ENCODE results near the gene ZBTB47.
A peak's percentile ranks its signal among the peaks of the same experiment; 100 is the strongest.

The ZBTB47 gene

GRCh38 chr3:42701371-42702065 lies 48.0 kb downstream of the ZBTB47 start:
- peak; percentile 52 for DNase-seq

- DNase-seq, result no peak
Measured at GRCh38 chr3:42702066-42702951, 48.8 kb downstream of the ZBTB47 start, which contains the start of gene HHATL. TSS of gene HHATL (minus strand) at chr3:42702798. CDS start at chr3:42700826, 1,972 bp downstream.

- no peak for DNase-seq
Measured at GRCh38 chr3:42702982-42703694, 49.6 kb downstream of the ZBTB47 start.

- no peak for DNase-seq
Measured at GRCh38 chr3:42703695-42704025, 50.2 kb downstream of the ZBTB47 start.

GRCh38 chr3:42704136-42704841 lies 50.8 kb downstream of the ZBTB47 start:
- no peak for DNase-seq

GRCh38 chr3:42705058-42705767 lies 51.7 kb downstream of the ZBTB47 start:
- no peak for DNase-seq

GRCh38 chr3:42705962-42706585 lies 52.6 kb downstream of the ZBTB47 start:
- DNase-seq, result no peak

GRCh38 chr3:42706721-42707619 lies 53.5 kb downstream of the ZBTB47 start:
- no peak for DNase-seq

- DNase-seq, result no peak
Measured at GRCh38 chr3:42707620-42708355, 54.3 kb downstream of the ZBTB47 start.

GRCh38 chr3:42708611-42709151 lies 55.2 kb downstream of the ZBTB47 start:
- DNase-seq, result no peak

- DNase-seq, result no peak
Measured at GRCh38 chr3:42709621-42710020, 56.1 kb downstream of the ZBTB47 start.

GRCh38 chr3:42710323-42711021 lies 57.0 kb downstream of the ZBTB47 start:
- no peak for DNase-seq

- no peak for DNase-seq
Measured at GRCh38 chr3:42711491-42712343, 58.2 kb downstream of the ZBTB47 start.

- DNase-seq, result no peak
Measured at GRCh38 chr3:42712344-42712648, 58.8 kb downstream of the ZBTB47 start.

GRCh38 chr3:42712688-42713372 lies 59.3 kb downstream of the ZBTB47 start:
- DNase-seq, result no peak

GRCh38 chr3:42713747-42714146 lies 60.2 kb downstream of the ZBTB47 start:
- DNase-seq, result no peak

GRCh38 chr3:42714171-42714852 lies 60.8 kb downstream of the ZBTB47 start:
- DNase-seq, result no peak
